PFSK-1 (cell line): ENCODE results near the gene SMCO3.

ENCODE experiments used
- FOXP2 ChIP-seq: optimal IDR thresholded peaks from 2 replicates; pipeline ENCODE3; 2011; ENCODE audit warnings: borderline replicate concordance, control low read depth, inconsistent platforms; ENCODE audit not compliant: insufficient read depth; ENCODE audit errors: extremely low read length, extremely low read depth
- POLR2AphosphoS5 ChIP-seq: IDR thresholded peaks from 2 replicates; pipeline ENCODE4 v1.6.1; 2012; ENCODE audit warnings: low read depth, mild to moderate bottlenecking, control low read depth, low read length, moderate library complexity
- SIN3A ChIP-seq: IDR thresholded peaks from 2 replicates; pipeline ENCODE4 v1.6.1; 2012; ENCODE audit warnings: mild to moderate bottlenecking, low read length, moderate library complexity, borderline replicate concordance; ENCODE audit not compliant: insufficient read depth
- TAF1 ChIP-seq: IDR thresholded peaks from 2 replicates; pipeline ENCODE4 v1.6.1; 2012; ENCODE audit warnings: low read length, control low read depth, borderline replicate concordance; ENCODE audit not compliant: insufficient read depth
- TF ChIP-seq, protein P1 (sequence below), 2 experiments: IDR thresholded peaks; 2 replicates each; pipeline versions ENCODE4 v1.6.1 to v1.8.0; 2011 to 2012; ENCODE audit warnings: low read depth in 2 of 2, low read length in 2 of 2, control low read depth in 1 of 2, inconsistent platforms in 1 of 2, mild to moderate bottlenecking in 1 of 2, moderate library complexity in 1 of 2; ENCODE audit not compliant: insufficient read depth in 1 of 2

DNA sequence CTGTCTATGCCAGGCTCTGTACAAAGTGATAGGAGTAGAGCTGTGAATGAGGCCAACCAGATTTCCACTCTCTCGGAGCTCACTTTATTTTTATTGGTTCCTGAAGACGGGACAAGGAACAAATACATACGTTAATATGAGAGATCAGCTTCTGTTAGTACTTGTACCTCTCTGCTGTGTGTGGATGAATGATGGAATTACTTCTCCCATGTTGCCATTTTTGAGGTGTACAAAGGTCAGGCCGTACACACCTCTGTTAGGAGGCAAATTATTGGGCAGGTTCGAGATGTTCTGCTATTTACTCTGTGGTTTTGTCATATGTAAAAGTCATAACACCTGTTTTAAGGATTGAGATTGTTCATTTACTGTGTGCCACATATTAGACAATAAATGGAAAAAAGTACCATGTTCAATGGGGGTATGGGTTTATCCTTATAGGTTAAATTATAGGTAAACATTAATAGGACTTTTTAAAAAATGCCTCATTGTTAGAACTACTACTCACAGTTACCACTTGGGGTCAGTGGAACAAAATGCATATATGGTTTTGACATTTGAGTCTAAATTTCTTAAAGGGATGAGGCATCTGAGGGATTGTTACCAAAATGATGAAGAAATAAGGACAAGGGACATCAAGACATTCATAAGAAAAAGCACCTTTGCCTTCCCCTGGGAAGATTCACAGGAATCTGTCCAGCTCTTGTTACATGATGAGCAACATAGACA, 37.6 kb downstream of the SMCO3 start:
- no peak for TF ChIP-seq POLR2AphosphoS5
- TF ChIP-seq, protein P1, sequence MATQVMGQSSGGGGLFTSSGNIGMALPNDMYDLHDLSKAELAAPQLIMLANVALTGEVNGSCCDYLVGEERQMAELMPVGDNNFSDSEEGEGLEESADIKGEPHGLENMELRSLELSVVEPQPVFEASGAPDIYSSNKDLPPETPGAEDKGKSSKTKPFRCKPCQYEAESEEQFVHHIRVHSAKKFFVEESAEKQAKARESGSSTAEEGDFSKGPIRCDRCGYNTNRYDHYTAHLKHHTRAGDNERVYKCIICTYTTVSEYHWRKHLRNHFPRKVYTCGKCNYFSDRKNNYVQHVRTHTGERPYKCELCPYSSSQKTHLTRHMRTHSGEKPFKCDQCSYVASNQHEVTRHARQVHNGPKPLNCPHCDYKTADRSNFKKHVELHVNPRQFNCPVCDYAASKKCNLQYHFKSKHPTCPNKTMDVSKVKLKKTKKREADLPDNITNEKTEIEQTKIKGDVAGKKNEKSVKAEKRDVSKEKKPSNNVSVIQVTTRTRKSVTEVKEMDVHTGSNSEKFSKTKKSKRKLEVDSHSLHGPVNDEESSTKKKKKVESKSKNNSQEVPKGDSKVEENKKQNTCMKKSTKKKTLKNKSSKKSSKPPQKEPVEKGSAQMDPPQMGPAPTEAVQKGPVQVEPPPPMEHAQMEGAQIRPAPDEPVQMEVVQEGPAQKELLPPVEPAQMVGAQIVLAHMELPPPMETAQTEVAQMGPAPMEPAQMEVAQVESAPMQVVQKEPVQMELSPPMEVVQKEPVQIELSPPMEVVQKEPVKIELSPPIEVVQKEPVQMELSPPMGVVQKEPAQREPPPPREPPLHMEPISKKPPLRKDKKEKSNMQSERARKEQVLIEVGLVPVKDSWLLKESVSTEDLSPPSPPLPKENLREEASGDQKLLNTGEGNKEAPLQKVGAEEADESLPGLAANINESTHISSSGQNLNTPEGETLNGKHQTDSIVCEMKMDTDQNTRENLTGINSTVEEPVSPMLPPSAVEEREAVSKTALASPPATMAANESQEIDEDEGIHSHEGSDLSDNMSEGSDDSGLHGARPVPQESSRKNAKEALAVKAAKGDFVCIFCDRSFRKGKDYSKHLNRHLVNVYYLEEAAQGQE (IDR thresholded peaks at IDR 0.05; ENCODE audit: insufficient read depth in 1 of 2, low read depth in 2 of 2, low read length in 2 of 2): no peak
- TF ChIP-seq FOXP2: no peak
- TF ChIP-seq TAF1: no peak
- no peak for TF ChIP-seq SIN3A
